Inflammatory macrophage treated with lipopolysaccharide for 4 hours (primary cell): Measurements from ENCODE around the gene RASL11B.
"Not testable (repeated sequence)": the region's sequence is repeated elsewhere in the genome, so short reads cannot be mapped to it uniquely, and the experiment has no call there.

Source experiments
- DNase-seq: peaks from one replicate; pipeline ENCODE4 v3.0.0-alpha.2; 2020

RASL11B gene

GRCh38 chr4:52861879-52862616 lies at the start of gene RASL11B:
TSS of gene RASL11B (plus strand) at chr4:52862317. CDS start at chr4:52862508, 191 bp downstream.
- DNase-seq = peak; percentile 80

- DNase-seq = no peak
Measured at GRCh38 chr4:52813546-52813945, 48.6 kb upstream of the RASL11B start.

- no peak for DNase-seq
Measured at GRCh38 chr4:52822583-52822971, 39.5 kb upstream of the RASL11B start.

GRCh38 chr4:52822972-52823701 lies 39.0 kb upstream of the RASL11B start:
- DNase-seq = no peak

GRCh38 chr4:52823702-52824092 lies 38.4 kb upstream of the RASL11B start:
- no peak for DNase-seq

- DNase-seq = no peak
Measured at GRCh38 chr4:52824270-52824602, 37.9 kb upstream of the RASL11B start.

- DNase-seq = no peak
Measured at GRCh38 chr4:52824603-52825459, 37.3 kb upstream of the RASL11B start.

- DNase-seq = no peak
Measured at GRCh38 chr4:52825460-52826090, 36.5 kb upstream of the RASL11B start.

- DNase-seq = no peak
Measured at GRCh38 chr4:52833941-52834525, 28.1 kb upstream of the RASL11B start.

GRCh38 chr4:52834641-52835456 lies 27.3 kb upstream of the RASL11B start:
- DNase-seq = not testable (repeated sequence)

GRCh38 chr4:52836120-52836519 lies 26.0 kb upstream of the RASL11B start:
- no peak for DNase-seq

- DNase-seq = no peak
Measured at GRCh38 chr4:52836678-52837077, 25.4 kb upstream of the RASL11B start.

GRCh38 chr4:52837716-52838558 lies 24.2 kb upstream of the RASL11B start:
- DNase-seq = no peak

GRCh38 chr4:52838729-52839586 lies 23.2 kb upstream of the RASL11B start:
- no peak for DNase-seq

- no peak for DNase-seq
Measured at GRCh38 chr4:52840531-52841370, 21.4 kb upstream of the RASL11B start.

- no peak for DNase-seq
Measured at GRCh38 chr4:52841682-52842456, 20.2 kb upstream of the RASL11B start.

GRCh38 chr4:52842792-52843191 lies 19.3 kb upstream of the RASL11B start:
- DNase-seq = no peak

GRCh38 chr4:52843351-52843750 lies 18.8 kb upstream of the RASL11B start:
- no peak for DNase-seq
